NCI-H2081 (cell line): ENCODE data around the gene CACNA1B.

Experiments used
- DNase-seq, 2 experiments: peaks; one replicate each; lab custom pipeline; 2025; lab: John Stamatoyannopoulos, UW

The CACNA1B gene

DNA sequence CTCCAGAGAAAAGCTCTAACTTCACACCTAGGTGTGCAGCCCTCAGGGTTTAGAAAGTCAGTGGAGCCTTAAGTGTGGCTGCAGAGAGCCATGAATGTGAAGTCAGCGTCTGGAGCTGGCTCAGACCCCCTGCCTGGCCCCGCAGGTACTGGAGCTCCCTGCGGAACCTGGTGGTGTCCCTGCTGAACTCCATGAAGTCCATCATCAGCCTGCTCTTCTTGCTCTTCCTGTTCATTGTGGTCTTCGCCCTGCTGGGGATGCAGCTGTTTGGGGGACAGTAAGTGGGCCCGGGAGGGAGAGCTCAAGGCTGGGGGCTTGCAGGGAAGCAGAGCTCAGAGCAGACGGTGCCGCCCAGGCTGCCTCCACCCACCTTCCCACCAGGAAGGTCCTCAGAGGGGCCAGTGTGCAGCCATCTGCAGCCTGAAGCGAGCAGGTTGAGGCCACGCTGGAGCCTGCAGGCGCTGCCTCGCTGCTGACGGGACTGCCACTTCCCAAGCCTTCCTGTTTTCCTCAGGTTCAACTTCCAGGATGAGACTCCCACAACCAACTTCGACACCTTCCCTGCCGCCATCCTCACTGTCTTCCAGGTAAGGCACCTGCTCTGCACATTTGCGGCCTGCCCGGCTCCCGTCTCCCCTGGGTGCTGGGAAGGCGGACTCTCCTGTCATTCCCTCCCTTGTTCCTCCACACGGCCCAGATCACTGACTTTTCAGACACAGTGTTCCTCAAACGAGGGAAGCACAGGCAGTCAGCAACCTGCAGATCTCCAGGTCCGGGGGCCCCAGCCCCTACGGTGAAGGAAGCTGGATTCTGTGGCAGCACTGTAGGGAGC, 108.9 kb downstream of the CACNA1B start:
- no peak for DNase-seq

DNA sequence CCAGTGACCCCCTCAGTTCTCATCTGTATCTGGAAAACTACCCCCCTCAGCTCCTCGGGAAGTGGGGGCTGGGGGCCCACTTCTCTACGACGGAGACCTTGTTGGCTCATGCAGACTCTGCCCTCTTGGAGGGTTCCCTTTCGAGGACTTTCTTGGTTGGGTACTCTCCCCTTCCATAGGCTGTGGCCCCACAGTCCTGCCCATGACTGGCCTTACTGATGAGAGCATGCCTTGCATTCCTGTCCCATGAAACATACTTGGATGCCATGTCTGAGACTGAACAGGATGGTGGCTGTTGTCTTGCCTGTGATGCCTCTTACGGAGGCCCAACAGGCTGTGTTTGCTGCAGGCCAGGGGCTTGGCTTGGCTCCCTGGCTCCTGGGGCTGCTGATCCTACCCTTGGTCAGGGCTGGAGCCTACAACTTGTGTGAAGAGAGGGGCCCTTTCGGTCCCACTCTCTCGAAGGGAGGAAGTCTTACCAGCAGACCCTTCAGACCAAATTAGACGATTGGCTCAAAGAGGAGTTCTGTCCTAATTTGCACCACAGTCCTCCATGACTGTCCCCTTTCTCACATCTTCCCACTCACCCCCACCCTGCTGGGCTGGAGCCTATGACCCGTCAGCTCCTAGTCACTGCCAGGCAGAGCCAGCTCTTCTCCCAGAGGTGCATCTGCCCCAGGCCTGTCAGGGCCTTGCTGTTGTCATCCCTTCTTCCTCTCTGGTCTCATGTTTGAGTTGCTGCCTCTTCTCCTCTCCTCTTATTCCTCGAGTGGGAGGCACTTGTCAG, 109.9 kb downstream of the CACNA1B start:
- no peak for DNase-seq

DNA sequence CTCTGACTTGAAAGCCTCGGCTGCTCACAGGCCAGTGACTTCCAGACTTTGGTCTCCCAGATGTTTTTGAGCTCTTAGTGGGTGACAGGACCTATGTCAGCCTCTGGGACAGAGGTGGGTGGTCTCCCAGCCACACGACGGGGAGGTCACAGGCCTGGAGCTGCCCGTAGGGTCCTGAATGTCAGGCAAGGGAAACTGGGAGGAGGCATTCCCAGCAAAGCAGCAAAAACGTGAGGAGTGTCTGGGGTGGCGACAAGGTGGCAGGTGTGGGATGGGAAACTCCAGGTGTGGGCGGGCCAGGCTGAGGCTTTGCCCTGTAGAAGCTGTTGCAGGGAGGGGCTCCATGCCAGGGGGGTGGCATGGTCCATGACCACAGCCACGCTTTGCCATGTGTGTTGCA, 110.5 kb downstream of the CACNA1B start:
- DNase-seq = no peak

DNA sequence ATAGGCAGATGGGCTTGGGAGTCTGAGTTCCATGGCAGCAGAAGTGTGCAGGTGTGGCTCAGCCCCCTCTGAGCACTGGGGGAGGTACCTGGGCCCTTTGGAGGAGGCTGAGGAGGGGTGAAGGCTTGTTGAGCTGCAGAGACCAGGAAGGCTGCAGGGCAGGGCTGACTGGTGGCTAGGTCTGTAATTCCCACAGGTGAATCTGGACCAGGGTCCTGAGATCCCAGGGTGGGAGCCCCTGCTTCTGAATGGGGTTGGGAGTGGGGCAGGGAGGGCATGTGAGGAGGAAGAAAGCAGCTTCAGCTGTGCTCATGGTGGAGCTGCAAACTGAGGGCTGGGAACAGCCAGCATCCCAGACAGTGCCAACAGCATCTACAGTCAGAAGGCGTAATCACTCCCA, 111.1 kb downstream of the CACNA1B start:
- no peak for DNase-seq

DNA sequence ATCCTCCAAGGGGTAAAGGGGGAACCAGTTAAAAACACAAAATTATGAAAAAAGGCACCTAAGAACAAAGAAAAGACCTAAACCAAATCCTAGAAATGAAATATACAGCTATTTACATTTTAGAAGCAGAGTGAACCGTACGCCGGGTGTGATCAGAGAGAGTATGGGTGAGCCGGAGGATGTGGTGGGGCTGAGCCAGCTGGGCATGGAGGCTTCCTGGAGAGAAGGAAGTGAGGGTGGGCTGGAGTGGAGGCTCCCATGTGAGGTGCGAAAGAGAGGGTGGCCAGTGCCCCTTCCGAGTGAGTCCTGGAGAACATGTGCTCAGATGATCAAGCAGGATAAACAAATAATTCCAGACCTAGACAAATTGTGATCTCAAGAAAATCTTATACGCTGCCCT, 111.6 kb downstream of the CACNA1B start:
- DNase-seq = no peak

DNA sequence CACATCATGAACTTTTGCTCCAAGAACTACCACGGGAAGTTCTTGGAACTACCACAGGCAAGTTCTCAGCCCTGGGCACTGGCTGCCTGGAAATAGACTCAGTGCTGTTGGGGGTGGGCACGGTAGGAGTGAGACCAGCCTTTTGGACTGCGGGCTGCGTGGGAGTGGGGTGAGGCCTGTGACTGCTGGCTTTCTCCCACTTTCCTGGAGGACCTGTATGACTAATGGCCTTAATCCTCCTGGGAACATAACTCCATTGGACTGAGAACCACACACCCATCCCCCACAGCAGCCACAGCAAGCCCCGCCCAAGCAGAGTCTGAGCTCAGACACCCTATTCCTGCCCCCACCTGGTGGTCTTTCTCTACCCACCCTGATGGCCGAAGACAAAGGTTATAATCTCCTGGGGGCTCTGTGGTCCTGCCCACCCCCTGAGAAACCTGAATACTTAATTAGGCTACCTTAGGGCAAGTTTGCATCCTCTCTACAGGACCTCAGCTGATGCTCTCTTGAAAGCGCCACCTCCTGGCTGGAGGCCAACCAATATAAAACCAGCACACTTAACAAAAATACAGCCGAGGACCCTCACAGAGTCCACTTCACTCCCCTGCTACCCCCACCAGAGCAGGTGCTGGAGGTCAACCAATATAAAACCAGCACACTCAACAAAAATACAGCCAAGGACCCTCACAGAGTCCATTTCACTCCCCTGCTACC, 112.6 kb downstream of the CACNA1B start:
- DNase-seq = no peak

DNA sequence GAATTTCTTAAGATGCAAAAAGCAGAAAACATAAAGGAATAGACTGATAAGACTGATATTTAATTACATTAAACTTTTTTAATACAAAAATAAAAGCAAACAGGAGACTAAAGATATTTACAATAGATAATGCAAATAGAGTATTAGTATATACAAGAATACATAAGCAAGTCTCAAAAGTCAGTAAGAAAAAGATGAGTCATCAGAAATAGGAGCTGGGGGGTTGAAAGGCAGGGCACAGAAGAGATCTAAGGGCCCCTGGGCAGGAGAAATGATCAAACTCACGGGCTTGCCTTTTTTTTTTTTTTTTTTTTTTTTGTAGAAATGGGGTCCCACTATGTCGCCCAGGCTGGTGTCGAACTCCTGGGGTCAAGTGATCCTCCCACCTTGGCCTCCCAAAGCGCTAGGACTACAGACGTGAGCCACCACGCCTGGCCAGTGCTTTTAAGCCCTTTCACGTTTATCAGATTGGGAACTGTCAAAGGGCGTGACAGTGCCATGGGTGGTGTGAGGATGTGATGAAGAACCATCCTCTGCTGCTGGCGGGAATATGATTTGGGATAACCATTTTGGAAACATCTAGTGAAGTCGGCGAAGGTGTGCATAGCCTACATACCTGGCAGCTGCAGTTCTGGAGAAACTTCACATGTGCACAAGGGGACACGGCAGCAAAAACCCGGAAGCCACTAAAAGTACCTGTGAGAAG, 126.1 kb downstream of the CACNA1B start:
- DNase-seq = no peak

DNA sequence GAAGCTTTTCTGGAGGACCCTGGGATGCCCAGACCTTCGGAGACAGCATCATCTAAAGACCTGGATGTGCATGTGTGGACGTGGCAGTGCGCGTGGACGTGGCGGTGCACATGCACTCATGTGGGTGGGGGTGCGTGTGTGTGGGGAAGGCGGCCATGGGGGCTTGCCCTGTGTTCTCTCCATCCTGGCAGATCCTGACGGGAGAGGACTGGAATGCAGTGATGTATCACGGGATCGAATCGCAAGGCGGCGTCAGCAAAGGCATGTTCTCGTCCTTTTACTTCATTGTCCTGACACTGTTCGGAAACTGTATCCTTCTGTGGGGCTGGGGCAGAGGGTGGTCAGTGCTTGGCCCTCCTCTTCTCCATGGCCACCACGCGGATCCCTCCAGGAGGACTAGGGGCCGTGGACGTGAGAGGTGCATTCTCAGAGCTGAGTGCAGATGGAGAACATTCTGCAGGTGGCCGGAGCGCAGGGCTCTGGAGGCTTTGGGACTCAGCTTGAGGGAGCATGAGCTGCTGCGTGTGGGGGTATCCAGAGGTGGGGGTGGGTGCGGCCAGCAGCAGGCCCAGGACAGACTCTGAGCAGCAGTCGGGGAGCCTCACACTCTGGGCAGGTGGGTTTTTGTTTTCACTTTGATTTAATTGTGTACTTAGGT, 129.1 kb downstream of the CACNA1B start:
- DNase-seq = no peak

DNA sequence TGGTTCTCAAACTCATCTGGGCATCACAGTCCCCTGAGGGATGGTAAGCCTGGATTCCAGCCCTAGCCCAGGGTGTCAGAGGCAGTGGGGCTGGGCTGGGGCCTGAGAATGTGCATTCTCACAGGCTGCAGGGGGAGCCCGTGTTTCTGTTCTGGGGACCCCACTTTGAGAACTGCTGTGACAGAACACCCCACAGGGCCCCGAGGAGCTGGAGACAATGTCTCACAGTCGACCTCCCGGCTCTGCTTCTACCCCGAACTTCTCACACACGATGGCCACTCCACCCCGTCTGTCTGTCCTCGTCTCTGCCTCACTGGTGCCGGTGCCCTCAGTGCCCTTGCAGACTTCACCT, 130.0 kb downstream of the CACNA1B start:
- DNase-seq = no peak

DNA sequence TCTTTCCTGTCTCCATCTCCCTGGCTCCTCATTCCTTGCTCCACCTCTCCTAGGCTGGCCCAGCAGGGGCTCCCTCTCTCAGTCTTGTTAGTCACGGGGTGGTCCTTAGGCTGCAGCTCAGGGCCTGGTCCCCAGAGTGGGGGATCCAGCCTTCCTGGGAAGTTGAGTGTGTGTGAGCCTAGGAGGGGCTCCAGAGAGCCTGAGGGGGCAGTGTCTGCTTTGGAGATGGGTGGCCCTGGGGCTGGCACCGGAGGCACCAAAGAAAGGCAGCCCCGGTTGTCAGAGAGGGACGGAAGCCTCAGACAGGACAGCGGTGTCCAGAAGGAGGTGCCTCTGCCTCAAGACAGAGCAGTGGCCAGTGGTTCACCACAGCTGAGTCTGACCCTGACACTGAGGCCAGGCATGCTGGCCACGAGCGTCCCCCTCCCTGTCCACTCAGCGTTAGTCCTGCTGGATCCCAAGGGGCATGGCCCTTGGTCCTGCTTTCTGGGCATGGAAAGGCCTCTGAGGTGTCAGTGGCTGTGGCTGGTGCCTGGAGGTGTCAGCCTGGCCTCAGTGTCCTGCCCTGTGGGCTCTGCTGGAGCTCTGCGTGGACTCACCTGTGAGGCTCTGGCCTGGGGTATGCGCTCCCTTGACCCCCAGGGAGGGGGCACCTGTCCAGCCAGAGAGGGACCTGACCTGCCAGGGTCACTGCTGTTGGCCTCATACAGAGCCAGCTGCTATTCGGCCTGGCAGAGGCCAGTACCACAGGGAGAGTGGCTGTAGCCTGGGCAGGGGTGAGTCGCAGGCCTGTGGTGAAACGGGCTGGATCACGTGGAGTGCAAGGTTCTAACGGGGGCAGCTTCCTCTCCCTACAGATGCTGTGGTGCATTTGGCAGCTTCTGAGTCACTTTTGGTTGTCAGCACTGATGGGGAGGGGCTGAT, 130.6 kb downstream of the CACNA1B start:
- no peak for DNase-seq

DNA sequence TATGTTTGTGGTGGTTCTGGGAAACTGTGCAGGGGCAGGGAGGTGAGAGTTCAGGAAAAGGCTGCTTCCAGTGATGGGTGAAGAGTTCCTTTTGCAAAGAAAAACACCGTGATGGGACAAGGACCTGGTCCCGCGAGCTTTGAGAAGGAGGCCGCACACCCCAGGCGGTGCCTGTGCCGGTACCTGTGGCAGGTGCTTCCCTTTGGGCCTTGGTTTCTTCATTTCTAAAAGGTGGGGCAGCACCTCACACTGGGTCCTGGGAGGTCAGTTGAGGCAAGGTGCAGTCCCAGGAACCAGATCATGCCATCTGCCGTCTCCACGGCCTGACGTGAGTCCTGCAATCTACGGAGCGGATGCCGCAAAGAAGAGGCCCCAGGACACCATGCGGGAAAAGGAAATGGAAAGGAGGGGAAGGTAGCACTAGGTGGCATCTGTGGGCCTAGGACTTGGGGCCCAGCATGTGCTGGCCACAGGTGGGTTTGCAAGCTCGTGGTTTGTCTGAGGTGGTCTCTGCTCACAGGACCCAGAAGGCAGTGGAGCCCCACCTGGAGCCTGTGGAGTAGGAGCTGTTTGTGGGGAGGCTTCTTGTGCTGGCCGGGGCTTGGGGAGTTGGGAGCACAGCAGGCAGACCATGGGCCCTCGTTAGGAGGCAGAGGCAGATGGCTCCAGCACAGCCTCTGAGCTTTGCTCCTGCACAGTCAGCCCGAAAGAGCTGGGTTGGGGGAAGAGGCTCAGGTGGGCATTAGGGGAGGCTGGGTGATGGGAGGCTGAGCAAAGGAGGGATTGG, 131.6 kb downstream of the CACNA1B start:
- DNase-seq = no peak

DNA sequence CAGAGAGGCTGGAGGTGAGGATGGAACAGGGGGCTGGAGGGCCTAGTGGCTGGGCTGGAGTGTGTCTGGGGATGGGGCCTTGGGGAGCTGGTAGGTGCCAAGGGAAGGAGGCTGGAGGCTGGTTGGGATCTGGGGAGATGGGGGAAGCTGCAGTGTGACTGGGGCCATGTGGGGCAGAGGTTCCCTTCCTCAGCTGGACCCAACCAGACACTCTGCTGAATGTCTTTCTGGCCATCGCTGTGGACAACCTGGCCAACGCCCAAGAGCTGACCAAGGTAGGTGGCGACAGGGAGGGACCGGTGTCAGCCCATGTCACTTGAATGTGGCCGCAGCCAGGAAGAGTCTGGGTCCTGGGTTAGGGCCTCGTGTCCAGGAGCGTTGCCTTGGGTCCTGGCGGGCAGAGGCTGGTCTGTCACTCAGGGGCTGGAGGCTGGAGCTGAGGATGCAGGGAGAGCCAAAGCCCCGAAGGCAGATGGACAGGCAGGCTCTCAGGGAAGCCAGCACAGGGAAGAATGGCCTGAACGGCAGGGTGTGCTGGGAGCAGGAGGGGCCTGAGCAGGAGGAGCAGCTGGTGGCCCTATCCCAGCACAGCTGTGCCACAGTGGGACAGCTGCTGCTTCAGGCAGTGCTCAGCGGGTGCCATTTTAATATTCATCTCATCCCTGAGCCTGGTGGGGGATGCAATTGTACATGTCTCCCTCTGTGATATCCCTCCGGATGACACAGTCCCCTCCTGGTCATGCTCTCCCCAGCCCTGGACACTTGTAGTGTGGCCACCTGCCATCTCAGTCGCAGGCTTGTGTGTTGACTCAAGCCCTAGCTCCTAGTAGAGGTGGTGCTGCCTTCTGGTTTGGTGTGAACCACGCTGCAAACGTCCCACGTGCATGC, 132.5 kb downstream of the CACNA1B start:
- DNase-seq = peak; percentile 31 to 70

DNA sequence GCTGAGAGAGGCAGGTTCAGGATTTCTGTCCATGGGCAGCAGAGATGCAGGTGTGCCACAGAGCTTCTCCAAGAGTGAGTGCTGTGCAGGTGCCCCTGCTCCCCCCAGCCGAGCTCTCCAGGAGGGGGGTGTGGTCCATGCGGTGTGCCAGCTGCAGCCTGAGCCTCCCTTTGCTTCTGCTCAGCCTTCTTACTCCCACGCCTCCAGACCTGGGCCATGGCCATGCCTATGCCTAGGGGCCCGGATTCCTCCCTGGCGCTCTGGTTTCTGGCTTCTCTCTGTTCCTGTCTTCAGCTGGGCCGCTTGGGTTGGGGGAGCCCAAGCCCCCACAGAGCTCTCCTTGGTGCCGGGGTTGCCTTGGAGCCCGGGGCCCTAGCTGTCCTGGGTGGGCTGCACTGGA, 133.3 kb downstream of the CACNA1B start:
- peak in 1 of 2 experiments; percentile 12 for DNase-seq

DNA sequence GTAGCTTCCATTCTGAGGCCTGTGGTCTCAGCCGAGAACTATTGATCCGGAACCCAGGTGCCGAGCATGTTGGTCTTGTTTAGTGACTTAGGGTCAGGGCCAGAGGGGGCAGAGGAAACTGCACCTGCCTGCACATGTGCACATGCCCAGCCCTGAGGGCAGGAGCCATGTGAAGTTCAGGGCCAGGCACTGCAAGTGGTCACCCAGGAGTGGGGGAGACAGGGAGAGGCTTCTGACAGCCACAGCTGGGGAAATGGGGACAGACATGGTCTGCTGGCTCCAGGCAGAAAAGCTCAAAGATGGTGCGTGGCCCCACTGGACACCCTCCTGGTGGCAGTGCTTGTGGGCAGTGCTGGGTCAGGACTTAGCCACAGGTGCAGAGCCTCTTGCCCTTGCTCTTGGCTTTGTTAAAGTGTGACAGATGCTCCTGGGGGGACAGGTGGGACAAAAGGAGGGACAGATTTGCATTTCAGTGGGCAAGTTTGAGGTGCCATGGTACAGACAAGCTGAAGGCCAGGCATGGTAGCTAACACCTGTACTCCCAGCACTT, 134.4 kb downstream of the CACNA1B start:
- DNase-seq = no peak

DNA sequence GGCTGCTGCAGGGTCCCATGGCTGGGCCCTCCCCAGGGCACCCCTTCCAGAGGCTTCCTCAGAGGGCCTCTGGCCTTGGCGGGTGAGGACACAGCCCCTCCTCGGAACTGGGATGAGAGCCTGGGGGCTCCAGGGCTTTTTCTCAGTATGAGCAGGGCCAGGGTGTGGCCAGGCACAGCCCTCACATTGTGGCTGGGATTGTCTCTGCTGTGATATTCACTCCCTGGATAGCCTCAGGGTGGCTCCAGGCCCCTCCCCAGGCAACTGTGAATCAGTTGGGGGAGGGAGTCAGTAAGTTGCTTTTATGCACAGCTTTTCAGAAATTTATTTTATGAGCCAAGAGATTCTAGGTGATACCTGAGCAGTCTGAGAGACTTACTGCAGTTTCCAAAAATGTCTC, 135.7 kb downstream of the CACNA1B start:
- no peak for DNase-seq

DNA sequence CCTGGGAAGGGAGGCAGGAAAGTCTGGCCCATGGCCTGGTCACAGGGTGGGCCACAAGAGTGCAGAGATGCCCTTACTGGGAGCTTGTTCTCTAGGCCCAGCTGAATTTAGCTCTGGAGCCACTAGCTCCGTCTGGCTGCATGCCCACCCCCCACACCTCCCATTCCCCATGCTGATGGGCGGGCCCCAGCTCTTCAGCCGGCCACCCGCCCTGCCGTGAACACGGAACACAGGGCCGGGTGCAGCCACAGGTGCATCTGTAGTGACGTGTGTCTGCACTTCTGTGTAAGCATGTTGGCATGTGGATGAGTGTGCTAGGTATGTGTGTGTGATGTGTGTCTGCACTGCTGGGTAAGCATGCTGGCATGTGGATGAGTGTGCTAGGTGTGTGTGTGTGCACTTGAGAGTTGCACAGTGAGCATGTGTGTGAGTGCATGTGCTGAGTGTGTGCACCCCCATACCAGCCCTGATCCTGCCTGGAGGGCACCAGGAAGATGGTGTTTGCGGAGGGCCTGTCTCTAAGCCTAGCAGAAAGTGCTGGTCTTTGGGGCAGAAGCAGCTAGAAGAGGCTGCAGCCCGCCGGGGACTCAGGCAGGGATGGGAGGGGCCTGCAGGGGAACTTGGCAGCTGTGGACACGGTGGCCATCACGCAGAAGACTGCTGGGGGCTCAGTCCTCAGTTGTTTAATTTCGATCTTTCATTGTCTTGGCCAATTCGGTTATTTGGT, 136.4 kb downstream of the CACNA1B start:
- no peak for DNase-seq

DNA sequence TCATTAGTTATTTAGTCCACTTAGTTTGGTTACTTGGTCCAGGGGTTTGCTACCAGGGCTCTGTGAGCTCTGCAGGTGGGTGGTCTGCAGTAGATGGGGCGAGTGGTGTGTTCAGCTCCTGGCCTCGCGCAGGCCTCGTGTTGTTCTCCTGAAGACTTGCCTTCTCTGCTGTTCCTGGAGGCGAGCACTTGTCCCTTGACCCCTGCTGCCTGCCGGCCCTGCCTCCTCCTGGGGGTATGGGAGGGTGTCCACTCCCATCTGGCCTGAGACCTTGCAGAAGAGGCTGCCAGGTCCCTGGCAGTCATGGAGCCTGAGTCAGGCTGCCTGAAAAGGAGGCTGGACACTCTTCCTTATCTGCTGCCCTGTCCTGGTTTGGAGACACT, 137.0 kb downstream of the CACNA1B start:
- DNase-seq = no peak
